ENCODE results near the gene C10orf105. TPM values are rescaled to one million over a fixed set of nuclear protein-coding genes. Genes with fewer than 3 reads are reported as not detected.

C10orf105 gene
- total RNA-seq, 1 experiment from 2014 or later: not detected

- H3K27ac ChIP-seq (ENCODE audit: low read length): no peak overlapping the region
- no peaks in the 10 kb centered on the region for H3F3A ChIP-seq (ENCODE audit: low read length, unreplicated experiment)
- H2AFZ ChIP-seq (ENCODE audit: low read length): no peak overlapping the region
- no TSS peak for BruUV-seq (replicated peaks)
- intact Hi-C loops (cut with micrococcal nuclease): no loop called here
- no peaks in the 10 kb centered on the region for H3K27me3 ChIP-seq (ENCODE audit: low read length)
- no peak overlapping the region for H3K9ac ChIP-seq (ENCODE audit: low read length)
- no peak for TF ChIP-seq EZH2phosphoT487 (IDR thresholded peaks at IDR 0.05; ENCODE audit: borderline replicate concordance, low read length)
- no peak for TF ChIP-seq CTCF (conservative IDR thresholded peaks at IDR 0.05; ENCODE audit: low read depth, low read length)
- TF ChIP-seq EZH2 (IDR thresholded peaks at IDR 0.05; ENCODE audit: low read length, unreplicated experiment): no peak
- no peak overlapping the region for H3K4me2 ChIP-seq (ENCODE audit: low read length)
- H4K20me1 ChIP-seq (ENCODE audit: low read length): no peaks in the 10 kb centered on the region
- ATAC-seq (no peak), DNase-seq (no peak)
- no peaks in the 10 kb centered on the region for H3K9me2 ChIP-seq (replicated peaks; ENCODE audit: low read length)
- no peaks in the 10 kb centered on the region for H3K9me3 ChIP-seq (ENCODE audit: low read length)
- H3K36me3 ChIP-seq (ENCODE audit: low read depth, low read length): no peaks in the 10 kb centered on the region
- peaks cover 18% of the 10 kb centered on the region for H3K4me1 ChIP-seq (ENCODE audit: insufficient read depth, low read length)
- no peak overlapping the region for H3K4me3 ChIP-seq (ENCODE audit: low read length)
- no peaks in the 10 kb centered on the region for H3K79me2 ChIP-seq (ENCODE audit: low read length)
- POLR2A ChIA-PET (ENCODE audit: unreplicated experiment): no interaction called here
- CTCF ChIA-PET: no interaction called here
Measured at GRCh38 chr10:71761541-71762113, 42.0 kb upstream of the C10orf105 start.

- no peaks in the 10 kb centered on the region for H3K9me3 ChIP-seq (ENCODE audit: low read length)
- peak; percentile 48; the same call in 1 of the 2 replicates for ATAC-seq
- H3K36me3 ChIP-seq (ENCODE audit: low read depth, low read length): no peaks in the 10 kb centered on the region
- intact Hi-C loops (cut with micrococcal nuclease): no loop called here
- H3K4me2 ChIP-seq (ENCODE audit: low read length): no peak overlapping the region
- H3K27me3 ChIP-seq (ENCODE audit: low read length): no peaks in the 10 kb centered on the region
- no peak overlapping the region for H2AFZ ChIP-seq (ENCODE audit: low read length)
- H3K27ac ChIP-seq (ENCODE audit: low read length): no peak overlapping the region
- no peaks in the 10 kb centered on the region for H3K79me2 ChIP-seq (ENCODE audit: low read length)
- H3F3A ChIP-seq (ENCODE audit: low read length, unreplicated experiment): no peaks in the 10 kb centered on the region
- H3K9ac ChIP-seq (ENCODE audit: low read length): no peak overlapping the region
- ChIA-PET POLR2A (ENCODE audit: unreplicated experiment) (no interaction called here), CTCF (no interaction called here)
- peak; percentile 48 for DNase-seq
- H3K4me1 ChIP-seq (ENCODE audit: insufficient read depth, low read length): peaks cover 12% of the 10 kb centered on the region
- no peaks in the 10 kb centered on the region for H4K20me1 ChIP-seq (ENCODE audit: low read length)
- no TSS peak for BruUV-seq (replicated peaks)
- H3K9me2 ChIP-seq (replicated peaks; ENCODE audit: low read length): no peaks in the 10 kb centered on the region
- no peak overlapping the region for H3K4me3 ChIP-seq (ENCODE audit: low read length)
- TF ChIP-seq EZH2phosphoT487 (IDR thresholded peaks at IDR 0.05; ENCODE audit: borderline replicate concordance, low read length): no peak
- no peak for TF ChIP-seq EZH2 (IDR thresholded peaks at IDR 0.05; ENCODE audit: low read length, unreplicated experiment)
- TF ChIP-seq CTCF (conservative IDR thresholded peaks at IDR 0.05; ENCODE audit: low read depth, low read length): no peak
Measured at GRCh38 chr10:71761105-71761511, 41.5 kb upstream of the C10orf105 start.

- no peaks in the 10 kb centered on the region for H3K36me3 ChIP-seq (ENCODE audit: low read depth, low read length)
- H3K4me2 ChIP-seq (ENCODE audit: low read length): no peak overlapping the region
- ChIA-PET CTCF (no interaction called here), POLR2A (ENCODE audit: unreplicated experiment) (no interaction called here)
- no peak overlapping the region for H3K9ac ChIP-seq (ENCODE audit: low read length)
- TF ChIP-seq EZH2phosphoT487 (IDR thresholded peaks at IDR 0.05; ENCODE audit: borderline replicate concordance, low read length): no peak
- TF ChIP-seq CTCF (conservative IDR thresholded peaks at IDR 0.05; ENCODE audit: low read depth, low read length): no peak
- no peak for TF ChIP-seq EZH2 (IDR thresholded peaks at IDR 0.05; ENCODE audit: low read length, unreplicated experiment)
- H3K4me1 ChIP-seq (ENCODE audit: insufficient read depth, low read length): no peaks in the 10 kb centered on the region; the same call in 1 of the 2 replicates
- intact Hi-C loops (cut with micrococcal nuclease): no loop called here
- no peaks in the 10 kb centered on the region for H3K79me2 ChIP-seq (ENCODE audit: low read length)
- BruUV-seq (replicated peaks): no TSS peak
- no peaks in the 10 kb centered on the region for H3F3A ChIP-seq (ENCODE audit: low read length, unreplicated experiment)
- H3K9me2 ChIP-seq (replicated peaks; ENCODE audit: low read length): no peaks in the 10 kb centered on the region
- H3K9me3 ChIP-seq (ENCODE audit: low read length): no peaks in the 10 kb centered on the region
- H3K27me3 ChIP-seq (ENCODE audit: low read length): no peaks in the 10 kb centered on the region
- no peak overlapping the region for H3K27ac ChIP-seq (ENCODE audit: low read length)
- no peak overlapping the region for H3K4me3 ChIP-seq (ENCODE audit: low read length)
- H4K20me1 ChIP-seq (ENCODE audit: low read length): no peaks in the 10 kb centered on the region
- ATAC-seq (no peak), DNase-seq (no peak)
- no peak overlapping the region for H2AFZ ChIP-seq (ENCODE audit: low read length)
Measured at GRCh38 chr10:71757399-71757922, 37.9 kb upstream of the C10orf105 start.

All from PC-3 (cell line).